IMR-90 (cell line): Measurements from ENCODE around the gene EFCAB8. TPM values are rescaled to one million over a fixed set of nuclear protein-coding genes. Genes with fewer than 3 reads are reported as not detected.

Experiments used
- ATAC-seq: fragments of 200-7000 bp; cut with Tn5 transposase; 2 replicates; pipeline ENCODE4 v1.9.1; 2020; ENCODE audit warnings: low read depth, mild to moderate bottlenecking, moderate library complexity
- BruUV-seq: library from RNA; stranded (reverse); fragments of 400-500 nt; replicated peaks from 2 replicates; lab custom pipeline; 2021; lab: Mats Ljungman, UMichigan
- CTCF ChIA-PET: fragments of 300-600 bp; formaldehyde crosslinking; extraction: SDS; loops from one replicate; lab custom pipeline; 2021; ENCODE audit warnings: antibody characterized with exemption; lab: Yijun Ruan, JAX
- POLR2A ChIA-PET: fragments of 300-600 bp; sonication (Branson Sonifier 250); formaldehyde crosslinking; loops from one replicate; lab custom pipeline; 2022; ENCODE audit warnings: antibody characterized with exemption; ENCODE audit not compliant: unreplicated experiment; lab: Charles Lee
- DNase-seq: peaks from one replicate; pipeline ENCODE4 v3.0.0; 2013
- H2AFZ ChIP-seq: replicated peaks from 2 replicates; pipeline ENCODE3; 2013; ENCODE audit warnings: low read length, mild to moderate bottlenecking; ENCODE audit not compliant: poor library complexity
- H2AK5ac ChIP-seq: 2 replicates; pipeline ENCODE4 v1.6.1; 2013; ENCODE audit warnings: low read depth, low read length, inconsistent platforms
- H2AK9ac ChIP-seq: replicated peaks from 2 replicates; pipeline ENCODE3; 2013; ENCODE audit warnings: mild to moderate bottlenecking, low read depth, low read length, moderate library complexity; ENCODE audit not compliant: poor library complexity
- H2BK120ac ChIP-seq: 2 replicates; pipeline ENCODE4 v1.6.1; 2013; ENCODE audit warnings: low read depth, low read length, inconsistent platforms
- H2BK15ac ChIP-seq: 3 replicates; pipeline ENCODE4 v1.6.1; 2013; ENCODE audit warnings: low read depth, low read length, inconsistent platforms
- H2BK20ac ChIP-seq: 2 replicates; pipeline ENCODE4 v1.6.1; 2013; ENCODE audit warnings: low read depth, mild to moderate bottlenecking, inconsistent platforms, low read length, moderate library complexity
- H2BK5ac ChIP-seq: 2 replicates; pipeline ENCODE4 v1.6.1; 2013; ENCODE audit warnings: mild to moderate bottlenecking, low read depth, low read length, inconsistent platforms; ENCODE audit not compliant: poor library complexity, severe bottlenecking
- H3K14ac ChIP-seq: replicated peaks from 2 replicates; pipeline ENCODE4 v1.6.1; 2013; ENCODE audit warnings: low read depth, low read length, inconsistent platforms
- H3K18ac ChIP-seq: 2 replicates; pipeline ENCODE4 v1.6.1; 2013; ENCODE audit warnings: low read depth, low read length, control low read depth
- H3K23ac ChIP-seq: 2 replicates; pipeline ENCODE4 v1.6.1; 2013; ENCODE audit warnings: low read depth, low read length, inconsistent platforms
- H3K27ac ChIP-seq: 2 replicates; pipeline ENCODE4 v1.5.1; 2013; ENCODE audit warnings: mild to moderate bottlenecking, control low read depth, low read length; ENCODE audit not compliant: insufficient read depth
- H3K27me3 ChIP-seq: 2 replicates; pipeline ENCODE4 v1.6.1; 2013; ENCODE audit warnings: low read length; ENCODE audit not compliant: control insufficient read depth, insufficient read depth
- H3K36me3 ChIP-seq: 2 replicates; pipeline ENCODE4 v1.6.1; 2013; ENCODE audit warnings: low read length, mixed read lengths; ENCODE audit not compliant: control insufficient read depth, insufficient read depth
- H3K4ac ChIP-seq: 2 replicates; pipeline ENCODE4 v1.6.1; 2013; ENCODE audit warnings: low read depth, low read length, inconsistent platforms
- H3K4me1 ChIP-seq: 2 replicates; pipeline ENCODE4 v1.6.1; 2013; ENCODE audit warnings: low read length, mixed read lengths; ENCODE audit not compliant: control insufficient read depth, insufficient read depth
- H3K4me2 ChIP-seq: 2 replicates; pipeline ENCODE4 v1.6.1; 2013; ENCODE audit warnings: low read depth, mild to moderate bottlenecking, control low read depth, low read length, moderate library complexity
- H3K4me3 ChIP-seq: 2 replicates; pipeline ENCODE4 v1.5.1; 2013; ENCODE audit warnings: low read depth, mild to moderate bottlenecking, control low read depth, low read length, moderate library complexity; ENCODE audit not compliant: insufficient read depth
- H3K56ac ChIP-seq: 2 replicates; pipeline ENCODE4 v1.6.1; 2013; ENCODE audit warnings: low read length, inconsistent platforms; ENCODE audit not compliant: insufficient read depth; ENCODE audit errors: extremely low read depth
- H3K79me1 ChIP-seq, 2 experiments: 2 replicates each; pipeline ENCODE4 v1.6.1; 2013; ENCODE audit warnings: low read length in 2 of 2, inconsistent platforms in 1 of 2, low read depth in 1 of 2
- H3K9ac ChIP-seq: 2 replicates; pipeline ENCODE4 v1.6.1; 2013; ENCODE audit warnings: low read depth, low read length, control low read depth
- H3K9me1 ChIP-seq: 2 replicates; pipeline ENCODE4 v1.6.1; 2013; ENCODE audit warnings: low read length, inconsistent platforms; ENCODE audit not compliant: insufficient read depth
- H3K9me3 ChIP-seq: 2 replicates; pipeline ENCODE4 v1.6.1; 2013; ENCODE audit warnings: low read length; ENCODE audit not compliant: control insufficient read depth, insufficient read depth
- H4K20me1 ChIP-seq: 2 replicates; pipeline ENCODE4 v1.6.1; 2013; ENCODE audit warnings: low read length, inconsistent platforms; ENCODE audit not compliant: insufficient read depth
- H4K5ac ChIP-seq: 2 replicates; pipeline ENCODE4 v1.6.1; 2013; ENCODE audit warnings: mild to moderate bottlenecking, low read depth, low read length, control low read depth
- H4K8ac ChIP-seq, 2 experiments: 2 replicates each; pipeline ENCODE4 v1.6.1; 2013; ENCODE audit warnings: low read depth in 2 of 2, low read length in 2 of 2, control low read depth in 1 of 2, inconsistent platforms in 1 of 2
- H4K91ac ChIP-seq: 2 replicates; pipeline ENCODE4 v1.6.1; 2013; ENCODE audit warnings: low read depth, low read length, inconsistent platforms; ENCODE audit not compliant: insufficient read depth
- BHLHE40 ChIP-seq: fragments of 150-350 bp; IDR thresholded peaks from 2 replicates; pipeline ENCODE4 v1.6.1; 2016; ENCODE audit warnings: mild to moderate bottlenecking, low read depth, low read length
- CEBPB ChIP-seq: IDR thresholded peaks from 2 replicates; pipeline ENCODE4 v1.6.1; 2012; ENCODE audit warnings: low read depth, low read length, improper control_type of control experiment
- CHD1 ChIP-seq: IDR thresholded peaks from 2 replicates; pipeline ENCODE4 v1.6.1; 2012; ENCODE audit warnings: low read depth, low read length, improper control_type of control experiment
- CTCF ChIP-seq: conservative IDR thresholded peaks from 2 replicates; pipeline ENCODE4 v1.5.1; 2012; ENCODE audit warnings: mild to moderate bottlenecking, low read depth, low read length, improper control_type of control experiment
- ELK1 ChIP-seq: fragments of 150-350 bp; IDR thresholded peaks from 2 replicates; pipeline ENCODE4 v1.6.1; 2016; ENCODE audit warnings: low read depth, mild to moderate bottlenecking, low read length, moderate library complexity, borderline replicate concordance
- FOS ChIP-seq: fragments of 150-350 bp; IDR thresholded peaks from 2 replicates; pipeline ENCODE4 v1.6.1; 2016; ENCODE audit warnings: low read depth, low read length
- MAFK ChIP-seq: IDR thresholded peaks from 2 replicates; pipeline ENCODE4 v1.6.1; 2012; ENCODE audit warnings: low read depth, low read length, improper control_type of control experiment
- MAZ ChIP-seq: IDR thresholded peaks from 2 replicates; pipeline ENCODE4 v1.6.1; 2012; ENCODE audit warnings: low read depth, mild to moderate bottlenecking, low read length, improper control_type of control experiment, moderate library complexity, borderline replicate concordance
- MXI1 ChIP-seq: IDR thresholded peaks from 2 replicates; pipeline ENCODE4 v1.6.1; 2012; ENCODE audit warnings: low read depth, mild to moderate bottlenecking, low read length, moderate library complexity, borderline replicate concordance
- NFE2L2 ChIP-seq: fragments of 150-350 bp; IDR thresholded peaks from 2 replicates; pipeline ENCODE4 v1.6.1; 2016; ENCODE audit warnings: low read depth, mild to moderate bottlenecking, low read length
- POLR2A ChIP-seq: IDR thresholded peaks from 2 replicates; pipeline ENCODE4 v1.6.1; 2012; ENCODE audit warnings: mild to moderate bottlenecking, low read depth, low read length
- RAD21 ChIP-seq: IDR thresholded peaks from 2 replicates; pipeline ENCODE4 v1.6.1; 2012; ENCODE audit warnings: low read length, improper control_type of control experiment
- RCOR1 ChIP-seq: IDR thresholded peaks from 2 replicates; pipeline ENCODE4 v1.6.1; 2012; ENCODE audit warnings: mild to moderate bottlenecking, low read length, improper control_type of control experiment; ENCODE audit not compliant: insufficient replicate concordance
- RFX5 ChIP-seq: IDR thresholded peaks from 2 replicates; pipeline ENCODE4 v1.8.0; 2012; ENCODE audit warnings: low read depth, mild to moderate bottlenecking, low read length, moderate library complexity
- SMC3 ChIP-seq: fragments of 150-350 bp; IDR thresholded peaks from 2 replicates; pipeline ENCODE4 v1.6.1; 2016; ENCODE audit warnings: low read depth, mild to moderate bottlenecking, antibody characterized with exemption, low read length, moderate library complexity
- USF2 ChIP-seq: fragments of 150-350 bp; IDR thresholded peaks from 2 replicates; pipeline ENCODE4 v1.6.1; 2017; ENCODE audit warnings: mild to moderate bottlenecking, antibody characterized with exemption, low read length, low read depth
- WGBS, 2 experiments: methylation state at CpG; one replicate each; pipeline versions ENCODE4 v1.1.5 to v1.1.7; 2013; ENCODE audit warnings: missing lambda C conversion rate in 2 of 2; ENCODE audit not compliant: insufficient read length in 1 of 2; ENCODE audit errors: extremely low coverage in 2 of 2; 5-methylcytosine and 5-hydroxymethylcytosine counted together
- dilution Hi-C: fragments of 300-500 bp; cut with HindIII; formaldehyde crosslinking; loops from one replicate; pipeline ENCODE4 v1.14.3; 2018; ENCODE audit warnings: low sequenced_read_pairs; ENCODE audit not compliant: unreplicated experiment
- in situ Hi-C: fragments of 300-500 bp; cut with MboI; formaldehyde crosslinking; loops from 3 replicates; pipeline ENCODE4 v1.14.3; 2019; ENCODE audit warnings: low sequenced_read_pairs, inconsistent platforms, mixed read lengths
- intact Hi-C: fragments of 100-400 bp; cut with micrococcal nuclease; formaldehyde crosslinking; loops from 2 replicates; pipeline ENCODE4 v1.10.0; 2022
- polyA plus RNA-seq, 3 experiments: library from polyadenylated mRNA; depleted of rRNA; stranded (reverse); fragments of >200 nt; gene quantifications; 2 replicates each; pipeline ENCODE4 v1.2.3, GENCODE V29; 2012; ENCODE audit warnings: low replicate concordance in 1 of 3
- total RNA-seq: library from RNA; depleted of rRNA; stranded (reverse); fragments of >200 nt; gene quantifications from 2 replicates; pipeline ENCODE4 v1.2.3, GENCODE V29; 2012

Gene EFCAB8
- total and polyA plus RNA-seq, 2 of the 4 experiments (the other 2 are of a cell fraction), result not detected

- Histone ChIP-seq H3K27ac (no peak overlapping the region), H4K5ac (no peak overlapping the region), H4K8ac (no peak overlapping the region), H3K27me3 (peaks cover 8% of the 10 kb centered on the region), H2BK5ac (no peak overlapping the region), H2BK120ac (no peak overlapping the region), H3K14ac (no peak overlapping the region), H3K9me1 (no peaks in the 10 kb centered on the region), H3K23ac (no peak overlapping the region), H4K20me1 (no peaks in the 10 kb centered on the region), H3K4me1 (no peaks in the 10 kb centered on the region), H4K91ac (no peak overlapping the region), H3K4ac (no peak overlapping the region), H2AFZ (no peak overlapping the region), H2AK9ac (no peak overlapping the region), H3K4me2 (no peak overlapping the region), H3K79me1 (no peaks in the 10 kb centered on the region), H3K9ac (no peak overlapping the region), H3K18ac (no peak overlapping the region), H2BK20ac (no peak overlapping the region), H3K36me3 (no peaks in the 10 kb centered on the region), H2BK15ac (no peak overlapping the region), H3K9me3 (no peaks in the 10 kb centered on the region), H3K4me3 (no peak overlapping the region), H3K56ac (no peak overlapping the region), H2AK5ac (no peak overlapping the region)
- intact Hi-C loops (no loop called here), in situ Hi-C loops (no loop called here), dilution Hi-C loops (no loop called here)
- CTCF ChIA-PET, result no interaction called here
- no TSS peak for BruUV-seq
- ATAC-seq (no peak), DNase-seq (no peak)
- 32% methylated on average over 3 of the region's 3 CpGs; no CpG with 5 or more reads in 1 of the 2 experiments for WGBS, 2 experiments
- TF ChIP-seq NFE2L2 (no peak), RFX5 (no peak), SMC3 (no peak), MAZ (no peak), CEBPB (no peak), RAD21 (no peak), RCOR1 (no peak), ELK1 (no peak), BHLHE40 (no peak), USF2 (no peak), CHD1 (no peak), FOS (no peak), CTCF (no peak), MXI1 (no peak), POLR2A (no peak), MAFK (no peak)
- POLR2A ChIA-PET, result no interaction called here
These were observed 131.7 kb downstream of the EFCAB8 start for GRCh38 chr20:32990426-32990825.
